ENCODE results near the gene FHIT.

DNA sequence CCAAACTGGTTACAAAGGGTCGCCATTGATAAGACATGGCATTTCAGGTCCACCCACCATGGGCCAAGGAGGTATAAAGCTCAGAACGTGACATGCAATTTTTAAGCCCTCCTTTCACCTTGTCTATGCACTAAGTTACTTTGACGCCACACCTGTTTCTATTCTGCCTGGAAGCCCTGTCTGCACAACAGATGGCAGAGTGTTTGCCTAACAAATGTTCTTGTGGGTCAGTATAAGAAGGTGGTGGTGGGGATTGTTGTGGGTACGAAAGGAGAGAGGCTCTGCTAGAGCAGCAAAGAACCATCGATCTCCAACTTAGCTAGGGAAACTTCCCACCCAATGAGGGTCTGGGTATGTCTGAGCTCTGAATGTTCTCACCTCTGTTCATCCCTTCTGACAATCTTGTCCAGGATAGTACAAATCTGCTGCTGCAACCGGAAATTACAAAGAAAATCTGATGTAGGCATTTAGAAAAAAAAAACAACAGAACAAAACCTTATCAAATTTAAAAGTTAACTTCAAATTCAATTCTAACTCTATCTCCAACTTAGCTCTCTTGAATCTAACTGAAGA, 1256.4 kb downstream of the FHIT start:
- TF ChIP-seq, protein P1, sequence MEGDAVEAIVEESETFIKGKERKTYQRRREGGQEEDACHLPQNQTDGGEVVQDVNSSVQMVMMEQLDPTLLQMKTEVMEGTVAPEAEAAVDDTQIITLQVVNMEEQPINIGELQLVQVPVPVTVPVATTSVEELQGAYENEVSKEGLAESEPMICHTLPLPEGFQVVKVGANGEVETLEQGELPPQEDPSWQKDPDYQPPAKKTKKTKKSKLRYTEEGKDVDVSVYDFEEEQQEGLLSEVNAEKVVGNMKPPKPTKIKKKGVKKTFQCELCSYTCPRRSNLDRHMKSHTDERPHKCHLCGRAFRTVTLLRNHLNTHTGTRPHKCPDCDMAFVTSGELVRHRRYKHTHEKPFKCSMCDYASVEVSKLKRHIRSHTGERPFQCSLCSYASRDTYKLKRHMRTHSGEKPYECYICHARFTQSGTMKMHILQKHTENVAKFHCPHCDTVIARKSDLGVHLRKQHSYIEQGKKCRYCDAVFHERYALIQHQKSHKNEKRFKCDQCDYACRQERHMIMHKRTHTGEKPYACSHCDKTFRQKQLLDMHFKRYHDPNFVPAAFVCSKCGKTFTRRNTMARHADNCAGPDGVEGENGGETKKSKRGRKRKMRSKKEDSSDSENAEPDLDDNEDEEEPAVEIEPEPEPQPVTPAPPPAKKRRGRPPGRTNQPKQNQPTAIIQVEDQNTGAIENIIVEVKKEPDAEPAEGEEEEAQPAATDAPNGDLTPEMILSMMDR (IDR thresholded peaks at IDR 0.05) = no peak
- TF ChIP-seq POLR2A (IDR thresholded peaks at IDR 0.05) = no peak
